Measurements from ENCODE around the gene SUPT4H1.

Gene SUPT4H1

GRCh38 chr17:58314706-58315015 is 37.3 kb downstream of the SUPT4H1 start:
- TF ChIP-seq POLR2AphosphoS5 (IDR thresholded peaks at IDR 0.05; ENCODE audit: low read depth, low read length) (no peak), SIN3A (IDR thresholded peaks at IDR 0.05; ENCODE audit: borderline replicate concordance, insufficient read depth, low read length) (no peak), REST (IDR thresholded peaks at IDR 0.05; ENCODE audit: insufficient read depth in 1 of 2, low read depth in 2 of 2, low read length in 2 of 2) (no peak), TAF1 (IDR thresholded peaks at IDR 0.05; ENCODE audit: borderline replicate concordance, insufficient read depth, low read length) (no peak), FOXP2 (optimal IDR thresholded peaks at IDR 0.05; ENCODE audit: borderline replicate concordance, extremely low read depth, extremely low read length, insufficient read depth) (no peak)

GRCh38 chr17:58313815-58314705 is 37.9 kb downstream of the SUPT4H1 start:
- TF ChIP-seq SIN3A (IDR thresholded peaks at IDR 0.05; ENCODE audit: borderline replicate concordance, insufficient read depth, low read length) (no peak), FOXP2 (optimal IDR thresholded peaks at IDR 0.05; ENCODE audit: borderline replicate concordance, extremely low read depth, extremely low read length, insufficient read depth) (no peak), REST (IDR thresholded peaks at IDR 0.05; ENCODE audit: insufficient read depth in 1 of 2, low read depth in 2 of 2, low read length in 2 of 2) (no peak), TAF1 (IDR thresholded peaks at IDR 0.05; ENCODE audit: borderline replicate concordance, insufficient read depth, low read length) (no peak), POLR2AphosphoS5 (IDR thresholded peaks at IDR 0.05; ENCODE audit: low read depth, low read length) (no peak)

GRCh38 chr17:58312829-58313228 is 39.2 kb downstream of the SUPT4H1 start:
- TF ChIP-seq REST (IDR thresholded peaks at IDR 0.05; ENCODE audit: insufficient read depth in 1 of 2, low read depth in 2 of 2, low read length in 2 of 2) (no peak), POLR2AphosphoS5 (IDR thresholded peaks at IDR 0.05; ENCODE audit: low read depth, low read length) (no peak), FOXP2 (optimal IDR thresholded peaks at IDR 0.05; ENCODE audit: borderline replicate concordance, extremely low read depth, extremely low read length, insufficient read depth) (no peak), SIN3A (IDR thresholded peaks at IDR 0.05; ENCODE audit: borderline replicate concordance, insufficient read depth, low read length) (no peak), TAF1 (IDR thresholded peaks at IDR 0.05; ENCODE audit: borderline replicate concordance, insufficient read depth, low read length) (no peak)

GRCh38 chr17:58312021-58312630 is 39.9 kb downstream of the SUPT4H1 start:
- TF ChIP-seq FOXP2 (optimal IDR thresholded peaks at IDR 0.05; ENCODE audit: borderline replicate concordance, extremely low read depth, extremely low read length, insufficient read depth) (no peak), REST (IDR thresholded peaks at IDR 0.05; ENCODE audit: insufficient read depth in 1 of 2, low read depth in 2 of 2, low read length in 2 of 2) (no peak), POLR2AphosphoS5 (IDR thresholded peaks at IDR 0.05; ENCODE audit: low read depth, low read length) (no peak), TAF1 (IDR thresholded peaks at IDR 0.05; ENCODE audit: borderline replicate concordance, insufficient read depth, low read length) (no peak), SIN3A (IDR thresholded peaks at IDR 0.05; ENCODE audit: borderline replicate concordance, insufficient read depth, low read length) (no peak)
